Heart left ventricle (tissue), 16 donors: Measurements from ENCODE around the gene LRRC3. TPM values are rescaled to one million over a fixed set of nuclear protein-coding genes. Genes with fewer than 3 reads are reported as not detected.

Experiments used
- ATAC-seq, 4 donors: fragments of 200-7000 bp; cut with Tn5 transposase; one replicate each; pipeline ENCODE4 v1.9.1; 2020 to 2022; ENCODE audit warnings: moderate library complexity in 4 of 4, mild to moderate bottlenecking in 3 of 4, moderate number of reproducible peaks in 1 of 4
- DNase-seq, 5 donors: peaks; one replicate each; pipeline ENCODE4 v3.0.0-alpha.2; 2020
- H3K27ac ChIP-seq, 12 donors: fragments of 200-600 bp; sonication (generic) in 4 of 12; one replicate each; pipeline versions ENCODE4 v1.5.0 to v1.8.0; 2016 to 2022; ENCODE audit warnings: mild to moderate bottlenecking in 2 of 12
- H3K27me3 ChIP-seq, 9 donors: fragments of 200-600 bp; sonication (generic) in 2 of 9; one replicate each; pipeline versions ENCODE4 v1.5.1 to v1.8.0; 2016 to 2022; ENCODE audit warnings: mild to moderate bottlenecking in 3 of 9
- H3K36me3 ChIP-seq, 9 donors: fragments of 200-600 bp; sonication (generic) in 2 of 9; one replicate each; pipeline versions ENCODE4 v1.5.0 to v1.8.0; 2018 to 2022; ENCODE audit warnings: mild to moderate bottlenecking in 2 of 9
- H3K4me1 ChIP-seq, 12 donors: fragments of 200-600 bp; sonication (generic) in 4 of 12; one replicate each; pipeline versions ENCODE4 v1.5.0 to v1.8.0; 2016 to 2022; ENCODE audit warnings: mild to moderate bottlenecking in 3 of 12
- H3K4me3 ChIP-seq, 12 donors: fragments of 200-600 bp; sonication (generic) in 4 of 12; one replicate each; pipeline versions ENCODE4 v1.5.0 to v1.8.0; 2017 to 2022; ENCODE audit warnings: mild to moderate bottlenecking in 9 of 12, moderate library complexity in 4 of 12
- H3K9me3 ChIP-seq, 12 donors: fragments of 200-600 bp; sonication (generic) in 4 of 12; one replicate each; pipeline versions ENCODE4 v1.5.0 to v1.8.0; 2016 to 2022; ENCODE audit warnings: mild to moderate bottlenecking in 1 of 12
- CTCF ChIP-seq, 12 donors: fragments of 200-600 bp; sonication (generic) in 4 of 12; IDR thresholded peaks; one replicate each; pipeline versions ENCODE4 v1.5.0 to v1.8.0; 2018 to 2022; ENCODE audit warnings: antibody characterized with exemption in 12 of 12, mild to moderate bottlenecking in 5 of 12
- POLR2A ChIP-seq, 2 donors: fragments of 450-650 bp; IDR thresholded peaks; one replicate each; pipeline ENCODE4 v1.6.1; 2017; ENCODE audit warnings: antibody characterized with exemption in 2 of 2, mild to moderate bottlenecking in 2 of 2, moderate library complexity in 2 of 2
- WGBS, 4 donors: extraction: QIAGEN DNeasy Blood & Tissue Kit in 2 of 4; methylation state at CpG; one replicate each; pipeline versions ENCODE4 v1.1.5 to v1.1.7; 2013 to 2018; 5-methylcytosine and 5-hydroxymethylcytosine counted together
- intact Hi-C, 10 donors: fragments of 100-400 bp; cut with DNase I; formaldehyde crosslinking; loops; one replicate each; pipeline versions ENCODE4 v1.11.1 to v1.14.2; 2022
- polyA plus RNA-seq, 2 donors: library from polyadenylated mRNA; stranded (reverse); fragments of 200-250 nt; gene quantifications; one replicate each; pipeline ENCODE4 v1.2.3, GENCODE V29; 2013
- total RNA-seq, 9 donors: library from RNA; depleted of rRNA in 2 of 9; stranded (reverse); fragments of >200 nt in 2 of 9; fragmentation: NEBNext Ultra II Directional in 3 of 9; extraction: Animal tissue kit (Norgen Biotek cat#: 25700) in 3 of 9; gene quantifications; one replicate each; pipeline versions ENCODE4 v1.1.0 to v1.2.4, GENCODE V29; 2016 to 2023
- donor health status: ischemic (EF 13 %, LVEDD 7.1; RV severe dilation, severe dysfunction).
- donor health status: healthy with polysubstance abuse.
- donor health status: DM: no; HTN: yes; CAD: no.
- donor health status: DM: no; HTN: no; CAD: no.
- donor health status: ischemic (EF 25% LVEDD 6.9; RV normal size, moderate dysfunction).
- donor health status: ischemic (EF 25% LVEDD 5.7; RV mildly dilated, moderate dysfunction).
- donor health status: healthy.
- donor health status: DM: yes; HTN: yes; CAD: no.
- donor health status: ischemic (EF 35%, LVEDD 5.7; RV mildly dilated, moderate dysfunction).
- donor health status: nonischemic (EF 11% LVEDD 7.7; RV severe dilation, severe dysfunction).
- donor health status: DM: yes; HTN: yes; CAD: no.
- donor health status: PGD.
- donor health status: ischemic (EF 29% LVEDD 5.4; RV normal size, mild dysfunction).
- donor health status: nonischemic (EF 23%, LVEDD 6.1; RV moderate dilation, normal function).

Gene LRRC3
- total and polyA plus RNA-seq, 11 donors, result 1.4 to 5.8 (median 2.3) TPM

GRCh38 chr21:44489962-44490361 is 34.7 kb downstream of the LRRC3 start:
- DNase-seq (no peak), ATAC-seq (no peak)
- Histone ChIP-seq H3K4me1 (peaks cover 0 to 4% (median 0%) of the 10 kb centered on the region in 12 donors), H3K4me3 (no peak overlapping the region), H3K9me3 (peaks cover 0 to 19% (median 5%) of the 10 kb centered on the region in 12 donors), H3K27me3 (peaks cover 0 to 12% (median 0%) of the 10 kb centered on the region in 9 donors), H3K36me3 (no peaks in the 10 kb centered on the region), H3K27ac (no peak overlapping the region)
- intact Hi-C loops, result no loop called here
- WGBS, 4 donors, result 33 to 53% (median 41%) methylated on average over 7 of the region's 7 CpGs
- no peak for TF ChIP-seq POLR2A (IDR thresholded peaks at IDR 0.05)
- TF ChIP-seq CTCF (IDR thresholded peaks at IDR 0.05), result no peak

- 94 to 98% (median 97%) methylated on average over 19 of the region's 19 CpGs for WGBS, 4 donors
- Histone ChIP-seq H3K27me3 (peaks cover 0 to 13% (median 0%) of the 10 kb centered on the region in 9 donors), H3K27ac (no peak overlapping the region), H3K36me3 (no peaks in the 10 kb centered on the region), H3K9me3 (peaks cover 0 to 19% (median 5%) of the 10 kb centered on the region in 12 donors), H3K4me3 (no peak overlapping the region), H3K4me1 (peaks cover 0 to 9% (median 0%) of the 10 kb centered on the region in 12 donors)
- no peak for ATAC-seq
- no peak for DNase-seq
- intact Hi-C loops, result no loop called here
- TF ChIP-seq POLR2A (IDR thresholded peaks at IDR 0.05), result no peak
- no peak for TF ChIP-seq CTCF (IDR thresholded peaks at IDR 0.05)
These were observed 35.1 kb downstream of the LRRC3 start for GRCh38 chr21:44490405-44490804.

GRCh38 chr21:44490816-44491215 is 35.5 kb downstream of the LRRC3 start:
- peaks cover 0 to 9% (median 0%) of the 10 kb centered on the region in 9 donors for H3K27me3 ChIP-seq
- peaks cover 0 to 19% (median 5%) of the 10 kb centered on the region in 12 donors for H3K9me3 ChIP-seq
- DNase-seq (no peak), ATAC-seq (no peak)
- H3K27ac ChIP-seq, result no peak overlapping the region
- peaks cover 0 to 13% (median 0%) of the 10 kb centered on the region in 12 donors for H3K4me1 ChIP-seq
- intact Hi-C loops, result no loop called here
- H3K36me3 ChIP-seq, result no peaks in the 10 kb centered on the region
- TF ChIP-seq CTCF (IDR thresholded peaks at IDR 0.05) (no peak), POLR2A (IDR thresholded peaks at IDR 0.05) (no peak)
- 86 to 91% (median 90%) methylated on average over 9 of the region's 9 CpGs for WGBS, 4 donors
- H3K4me3 ChIP-seq, result no peak overlapping the region

- peaks cover 0 to 31% (median 7%) of the 10 kb centered on the region in 12 donors for H3K4me1 ChIP-seq
- 88 to 90% (median 89%) methylated on average over 9 of the region's 9 CpGs for WGBS, 4 donors
- H3K9me3 ChIP-seq, result peaks cover 0 to 19% (median 5%) of the 10 kb centered on the region in 12 donors
- no peak overlapping the region for H3K4me3 ChIP-seq
- H3K36me3 ChIP-seq, result no peaks in the 10 kb centered on the region
- intact Hi-C loops, result no loop called here
- peak overlapping the region in 1 of 12 donors; percentile 3 for H3K27ac ChIP-seq
- TF ChIP-seq CTCF (IDR thresholded peaks at IDR 0.05) (no peak), POLR2A (IDR thresholded peaks at IDR 0.05) (no peak)
- DNase-seq (no peak), ATAC-seq (no peak)
- H3K27me3 ChIP-seq, result peaks cover 0 to 6% (median 0%) of the 10 kb centered on the region in 9 donors
These were observed 37.5 kb downstream of the LRRC3 start for GRCh38 chr21:44492567-44493385.
